Fibroblast of villous mesenchyme (primary cell): ENCODE measurements around the gene OR5AC2. TPM values are rescaled to one million over a fixed set of nuclear protein-coding genes. Genes with fewer than 3 reads are reported as not detected.

Source experiments
- DNase-seq: peaks from one replicate; pipeline ENCODE4 v3.0.0-alpha.2; 2010; ENCODE audit warnings: low read depth
- H3K4me3 ChIP-seq: 2 replicates; pipeline ENCODE4 v1.5.1; 2011; ENCODE audit warnings: low read depth, mild to moderate bottlenecking, low read length
- CTCF ChIP-seq: IDR thresholded peaks from 2 replicates; pipeline ENCODE4 v1.5.1; 2012; ENCODE audit warnings: low read depth, mild to moderate bottlenecking, low read length; ENCODE audit not compliant: insufficient read depth
- total RNA-seq: library from RNA; depleted of rRNA; stranded (reverse); fragments of >200 nt; gene quantifications from 2 replicates; pipeline ENCODE4 v1.2.3, GENCODE V29; 2012

The OR5AC2 gene
- total RNA-seq, 1 donor, result not detected

DNA sequence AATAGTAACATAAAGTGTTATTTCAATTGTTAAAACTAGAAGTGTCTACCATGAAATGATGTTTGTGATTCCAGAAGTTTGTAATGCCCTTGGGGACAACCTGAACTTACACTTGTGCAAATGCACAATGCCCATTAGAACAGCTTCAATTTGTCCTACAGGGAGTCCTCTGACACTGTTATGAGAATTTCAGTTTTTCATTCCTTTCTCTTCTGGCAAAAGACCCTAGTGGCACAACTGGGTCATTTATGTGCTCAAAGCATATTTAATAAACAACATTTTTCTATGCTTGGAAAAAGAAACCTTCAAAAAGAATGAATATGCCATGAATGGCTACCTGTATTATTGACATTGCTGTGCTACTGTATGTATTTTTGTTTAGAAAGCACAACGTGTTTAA is 43.4 kb downstream of the OR5AC2 start, which contains the start of gene OR5H1:
Gene OR5H1, plus strand, starts transcription at position 301 of the 400 bp plus-strand sequence. CDS start 1,977 bp downstream, outside the sequence.
- no peak within 1 kb of the TSS for H3K4me3 ChIP-seq
- TF ChIP-seq CTCF, result no peak
- DNase-seq, result no peak

DNA sequence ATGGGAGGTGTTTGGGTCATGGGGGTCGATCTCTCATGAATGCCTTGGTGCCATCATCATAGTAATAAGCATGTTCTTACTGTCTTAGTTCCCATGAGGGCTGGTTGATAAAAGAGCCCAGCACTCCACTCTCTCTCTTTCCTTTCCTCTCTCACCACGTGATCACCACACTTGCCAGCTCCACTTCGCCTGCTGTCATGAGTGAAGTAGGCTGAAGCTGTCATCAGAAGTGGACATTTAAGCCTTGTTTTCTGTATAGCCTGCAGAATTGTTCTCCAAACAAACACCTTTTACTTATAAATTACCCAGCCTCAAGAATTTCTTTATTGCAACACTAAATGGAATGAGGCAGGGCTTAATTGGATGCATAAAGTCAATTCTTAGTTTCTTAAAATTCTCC is 49.7 kb downstream of the OR5AC2 start:
- H3K4me3 ChIP-seq, result no peak overlapping the region
- DNase-seq, result no peak
- no peak for TF ChIP-seq CTCF

Other genes starting within 250 kb of the OR5AC2 start
- gene RIOX2, start 114.7 kb upstream of the OR5AC2 start, total RNA-seq, result 31.6 and 34.1 TPM in 2 replicates
- gene GABRR3, start 51.9 kb upstream of the OR5AC2 start, total RNA-seq, result not detected in 2 replicates
- not detected in 2 replicates for gene OR5H1, start 43.5 kb downstream of the OR5AC2 start, total RNA-seq
- not detected in 2 replicates for gene OR5H14, start 60.3 kb downstream of the OR5AC2 start, total RNA-seq
- gene OR5H15, start 79.5 kb downstream of the OR5AC2 start, total RNA-seq, result not detected in 2 replicates
- gene OR5H6, start 177.1 kb downstream of the OR5AC2 start, total RNA-seq, result not detected in 2 replicates
- not detected in 2 replicates for gene OR5H2, start 195.3 kb downstream of the OR5AC2 start, total RNA-seq